Measurements from ENCODE around the gene GRN. TPM values are rescaled to one million over a fixed set of nuclear protein-coding genes. Genes with fewer than 3 reads are reported as not detected.
A peak's percentile ranks its signal among the peaks of the same experiment; 100 is the strongest.

Gene GRN
- total and polyA plus RNA-seq, 2 of the 13 experiments (the other 11 are each of a cell fraction or from before 2014, with no cell fraction given), result 86.6 to 143 TPM

DNA sequence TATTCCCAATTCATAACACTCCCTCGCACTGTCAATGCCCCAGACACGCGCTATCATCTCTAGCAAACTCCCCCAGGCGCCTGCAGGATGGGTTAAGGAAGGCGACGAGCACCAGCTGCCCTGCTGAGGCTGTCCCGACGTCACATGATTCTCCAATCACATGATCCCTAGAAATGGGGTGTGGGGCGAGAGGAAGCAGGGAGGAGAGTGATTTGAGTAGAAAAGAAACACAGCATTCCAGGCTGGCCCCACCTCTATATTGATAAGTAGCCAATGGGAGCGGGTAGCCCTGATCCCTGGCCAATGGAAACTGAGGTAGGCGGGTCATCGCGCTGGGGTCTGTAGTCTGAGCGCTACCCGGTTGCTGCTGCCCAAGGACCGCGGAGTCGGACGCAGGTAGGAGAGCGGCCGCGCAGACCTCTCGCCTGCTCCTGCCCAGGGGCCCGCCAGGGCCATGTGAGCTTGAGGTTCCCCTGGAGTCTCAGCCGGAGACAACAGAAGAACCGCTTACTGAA is at the start of gene GRN (continued):
- TF ChIP-seq, protein P1, sequence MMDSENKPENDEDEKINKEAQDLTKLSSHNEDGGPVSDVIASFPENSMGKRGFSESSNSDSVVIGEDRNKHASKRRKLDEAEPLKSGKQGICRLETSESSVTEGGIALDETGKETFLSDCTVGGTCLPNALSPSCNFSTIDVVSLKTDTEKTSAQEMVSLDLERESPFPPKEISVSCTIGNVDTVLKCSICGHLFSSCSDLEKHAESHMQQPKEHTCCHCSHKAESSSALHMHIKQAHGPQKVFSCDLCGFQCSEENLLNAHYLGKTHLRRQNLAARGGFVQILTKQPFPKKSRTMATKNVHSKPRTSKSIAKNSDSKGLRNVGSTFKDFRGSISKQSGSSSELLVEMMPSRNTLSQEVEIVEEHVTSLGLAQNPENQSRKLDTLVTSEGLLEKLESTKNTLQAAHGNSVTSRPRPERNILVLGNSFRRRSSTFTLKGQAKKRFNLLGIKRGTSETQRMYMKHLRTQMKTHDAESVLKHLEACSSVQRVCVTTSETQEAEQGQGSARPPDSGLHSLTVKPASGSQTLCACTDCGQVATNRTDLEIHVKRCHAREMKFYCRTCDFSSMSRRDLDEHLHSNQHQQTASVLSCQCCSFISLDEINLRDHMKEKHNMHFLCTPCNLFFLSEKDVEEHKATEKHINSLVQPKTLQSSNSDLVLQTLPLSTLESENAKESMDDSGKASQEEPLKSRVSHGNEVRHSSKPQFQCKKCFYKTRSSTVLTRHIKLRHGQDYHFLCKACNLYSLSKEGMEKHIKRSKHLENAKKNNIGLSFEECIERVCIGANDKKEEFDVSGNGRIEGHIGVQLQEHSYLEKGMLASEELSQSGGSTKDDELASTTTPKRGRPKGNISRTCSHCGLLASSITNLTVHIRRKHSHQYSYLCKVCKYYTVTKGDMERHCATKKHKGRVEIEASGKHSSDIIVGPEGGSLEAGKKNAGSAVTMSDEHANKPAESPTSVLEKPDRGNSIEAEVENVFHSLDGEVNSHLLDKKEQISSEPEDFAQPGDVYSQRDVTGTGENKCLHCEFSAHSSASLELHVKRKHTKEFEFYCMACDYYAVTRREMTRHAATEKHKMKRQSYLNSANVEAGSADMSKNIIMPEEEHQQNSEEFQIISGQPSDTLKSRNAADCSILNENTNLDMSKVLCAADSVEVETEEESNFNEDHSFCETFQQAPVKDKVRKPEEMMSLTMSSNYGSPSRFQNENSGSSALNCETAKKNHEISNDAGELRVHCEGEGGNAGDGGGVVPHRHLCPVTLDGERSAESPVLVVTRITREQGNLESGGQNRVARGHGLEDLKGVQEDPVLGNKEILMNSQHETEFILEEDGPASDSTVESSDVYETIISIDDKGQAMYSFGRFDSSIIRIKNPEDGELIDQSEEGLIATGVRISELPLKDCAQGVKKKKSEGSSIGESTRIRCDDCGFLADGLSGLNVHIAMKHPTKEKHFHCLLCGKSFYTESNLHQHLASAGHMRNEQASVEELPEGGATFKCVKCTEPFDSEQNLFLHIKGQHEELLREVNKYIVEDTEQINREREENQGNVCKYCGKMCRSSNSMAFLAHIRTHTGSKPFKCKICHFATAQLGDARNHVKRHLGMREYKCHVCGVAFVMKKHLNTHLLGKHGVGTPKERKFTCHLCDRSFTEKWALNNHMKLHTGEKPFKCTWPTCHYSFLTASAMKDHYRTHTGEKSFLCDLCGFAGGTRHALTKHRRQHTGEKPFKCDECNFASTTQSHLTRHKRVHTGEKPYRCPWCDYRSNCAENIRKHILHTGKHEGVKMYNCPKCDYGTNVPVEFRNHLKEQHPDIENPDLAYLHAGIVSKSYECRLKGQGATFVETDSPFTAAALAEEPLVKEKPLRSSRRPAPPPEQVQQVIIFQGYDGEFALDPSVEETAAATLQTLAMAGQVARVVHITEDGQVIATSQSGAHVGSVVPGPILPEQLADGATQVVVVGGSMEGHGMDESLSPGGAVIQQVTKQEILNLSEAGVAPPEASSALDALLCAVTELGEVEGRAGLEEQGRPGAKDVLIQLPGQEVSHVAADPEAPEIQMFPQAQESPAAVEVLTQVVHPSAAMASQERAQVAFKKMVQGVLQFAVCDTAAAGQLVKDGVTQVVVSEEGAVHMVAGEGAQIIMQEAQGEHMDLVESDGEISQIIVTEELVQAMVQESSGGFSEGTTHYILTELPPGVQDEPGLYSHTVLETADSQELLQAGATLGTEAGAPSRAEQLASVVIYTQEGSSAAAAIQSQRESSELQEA (CRISPR knock-in tag; IDR thresholded peaks at IDR 0.05; ENCODE audit: not compliant biosample characterization), result no peak
- TF ChIP-seq ELF3 (CRISPR knock-in tag; IDR thresholded peaks at IDR 0.05) (peak; percentile 84), KDM2A (CRISPR knock-in tag; IDR thresholded peaks at IDR 0.05; ENCODE audit: borderline replicate concordance, low read depth) (peak; percentile 85), ZBTB40 (IDR thresholded peaks at IDR 0.05) (no peak), ZBTB40 (CRISPR knock-in tag; IDR thresholded peaks at IDR 0.05) (peak; percentile 61; the same call in 1 of the 2 replicates), MXD4 (CRISPR knock-in tag; IDR thresholded peaks at IDR 0.05) (peak; percentile 82), SNAPC2 (CRISPR knock-in tag; IDR thresholded peaks at IDR 0.05) (no peak), ZNF234 (CRISPR knock-in tag; conservative IDR thresholded peaks at IDR 0.05) (no peak), ZNF441 (CRISPR knock-in tag; IDR thresholded peaks at IDR 0.05; ENCODE audit: borderline replicate concordance) (peak; percentile 68), KDM3A (CRISPR knock-in tag; IDR thresholded peaks at IDR 0.05; ENCODE audit: low read depth) (peak; percentile 74; the same call in 1 of the 2 replicates), SALL2 (CRISPR knock-in tag; IDR thresholded peaks at IDR 0.05) (peak; percentile 73; the same call in 1 of the 2 replicates), ZMYM2 (CRISPR knock-in tag; IDR thresholded peaks at IDR 0.05) (no peak)
